HG03575 (cell line): ENCODE data around the gene MKS1.

Source experiments
- ATAC-seq: cut with Tn5 transposase; IDR thresholded peaks from one replicate; pipeline ENCODE4 v1.9.1; 2021; ENCODE audit not compliant: unreplicated experiment, insufficient number of reproducible peaks, low FRiP score; ENCODE audit errors: extremely low read depth

Gene MKS1

DNA sequence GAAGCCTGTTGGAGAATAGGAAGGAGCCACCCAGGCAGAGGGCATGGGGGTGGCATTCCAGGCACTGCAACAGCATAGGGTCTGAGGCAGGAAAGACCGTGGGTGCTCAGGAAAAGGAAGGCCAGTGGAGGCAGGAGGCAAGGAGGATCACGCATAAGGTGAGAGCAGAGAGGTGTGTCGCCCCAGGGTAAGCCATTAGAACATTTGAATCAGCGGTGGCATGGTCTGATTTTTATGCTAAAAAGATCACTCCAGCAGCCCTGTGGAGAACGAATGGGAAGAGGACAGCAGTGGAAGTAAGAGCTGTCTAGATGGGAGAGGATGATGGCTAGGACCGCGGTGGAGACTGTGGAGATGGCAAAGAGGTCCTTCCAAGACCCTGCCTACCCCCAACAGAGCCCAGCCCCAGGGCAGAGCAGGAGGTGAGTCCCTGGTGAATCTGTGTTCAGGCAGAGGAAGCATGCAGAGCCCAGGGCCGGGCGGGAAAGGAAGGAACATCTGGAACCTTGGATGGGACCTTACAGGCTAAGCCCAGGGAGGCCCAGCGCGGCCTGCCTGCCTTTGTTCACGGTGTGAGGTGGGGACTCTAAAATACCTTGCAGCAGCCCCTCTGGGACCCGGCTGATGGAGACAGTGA, 27.2 kb upstream of the MKS1 start:
- ATAC-seq = no peak

- no peak for ATAC-seq
Measured at GRCh38 chr17:58245428-58246103, 26.5 kb upstream of the MKS1 start.

- no peak for ATAC-seq
Measured at GRCh38 chr17:58244963-58245362, 25.9 kb upstream of the MKS1 start.

GRCh38 chr17:58242171-58242784, 23.2 kb upstream of the MKS1 start:
- no peak for ATAC-seq

DNA sequence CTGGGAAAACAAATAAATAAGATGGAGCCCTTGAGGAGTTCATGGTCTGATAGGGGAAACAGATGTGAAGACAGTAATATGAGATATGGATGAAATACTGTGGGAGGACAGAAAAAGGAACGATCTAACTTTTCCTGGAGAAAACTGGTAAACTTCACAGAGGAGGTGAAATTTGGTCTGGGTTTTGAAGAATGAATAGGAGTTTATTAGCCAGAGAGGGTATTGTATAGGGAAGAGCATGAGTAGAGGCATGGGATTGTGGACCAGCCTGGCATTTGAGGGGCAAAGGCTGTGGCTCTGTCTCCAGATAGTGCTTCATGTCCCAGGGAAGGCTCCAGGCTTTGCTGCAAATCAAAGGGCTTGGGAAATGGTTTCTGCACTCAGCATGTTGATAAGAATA, 20.9 kb upstream of the MKS1 start:
- no peak for ATAC-seq

- no peak for ATAC-seq
Measured at GRCh38 chr17:58238147-58238634, 19.1 kb upstream of the MKS1 start, which contains the start of gene LPO. Gene LPO (plus strand): TSS chr17:58238584. CDS start chr17:58242980, 4,396 bp downstream.

- no peak for ATAC-seq
Measured at GRCh38 chr17:58236394-58236793, 17.3 kb upstream of the MKS1 start.

DNA sequence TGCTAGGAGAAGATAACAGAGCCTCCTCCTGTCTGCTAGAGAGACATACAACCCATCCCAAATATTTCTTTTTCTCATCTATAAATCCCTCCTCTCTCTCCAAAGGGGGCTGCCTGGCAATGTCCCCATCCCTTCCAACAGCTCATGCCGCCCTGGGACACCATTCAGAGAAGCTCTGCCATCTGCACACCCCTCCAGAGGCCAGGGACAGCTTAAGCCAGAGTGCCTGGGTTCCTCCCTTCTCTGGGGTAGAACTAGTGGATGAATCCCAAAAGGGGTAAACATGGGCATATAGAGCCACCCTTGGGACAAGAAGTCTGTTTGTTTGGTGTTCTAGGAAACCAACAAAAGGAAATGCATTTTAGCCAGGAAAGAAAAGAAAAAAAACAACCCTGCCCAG, 16.8 kb upstream of the MKS1 start:
- no peak for ATAC-seq

DNA sequence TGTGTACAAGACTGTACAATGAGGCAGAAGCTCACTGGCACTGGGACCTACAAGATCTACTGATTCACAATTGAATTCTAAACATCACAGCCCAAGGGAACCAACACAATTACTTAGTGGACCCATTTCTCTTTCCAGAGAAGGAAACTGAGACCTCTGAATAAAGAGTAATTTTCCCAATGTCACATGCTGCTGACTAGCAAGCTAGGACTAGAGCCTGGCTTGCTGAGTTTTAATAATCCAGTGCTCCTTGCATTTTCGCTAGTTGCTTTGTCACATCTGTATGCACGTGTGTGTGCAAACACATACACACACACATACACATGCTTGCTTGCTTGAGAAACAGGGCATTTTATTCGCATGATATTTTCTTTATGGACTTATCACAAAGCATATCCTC, 15.5 kb upstream of the MKS1 start:
- ATAC-seq = no peak

DNA sequence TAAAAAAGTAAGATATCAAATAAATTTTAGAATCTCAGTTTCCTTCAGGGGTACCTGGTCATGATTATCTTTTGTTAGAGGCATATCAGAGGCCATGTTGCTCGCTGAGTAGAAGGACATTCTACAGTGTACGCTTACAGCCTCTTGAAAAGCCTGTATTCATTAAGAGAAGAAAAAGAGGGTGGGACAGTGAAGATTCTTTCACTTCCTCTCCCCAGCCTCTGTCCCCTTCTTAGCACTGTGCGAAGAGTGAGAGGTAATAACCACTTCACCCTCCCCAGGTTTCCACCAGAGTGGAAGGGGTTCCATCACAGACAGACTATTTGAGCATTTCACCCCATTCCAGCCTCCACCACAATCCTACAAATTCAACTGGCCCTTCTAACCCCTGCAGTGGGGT, 14.5 kb upstream of the MKS1 start:
- no peak for ATAC-seq

- no peak for ATAC-seq
Measured at GRCh38 chr17:58232707-58233156, 13.7 kb upstream of the MKS1 start.

- no peak for ATAC-seq
Measured at GRCh38 chr17:58231641-58232040, 12.6 kb upstream of the MKS1 start.

DNA sequence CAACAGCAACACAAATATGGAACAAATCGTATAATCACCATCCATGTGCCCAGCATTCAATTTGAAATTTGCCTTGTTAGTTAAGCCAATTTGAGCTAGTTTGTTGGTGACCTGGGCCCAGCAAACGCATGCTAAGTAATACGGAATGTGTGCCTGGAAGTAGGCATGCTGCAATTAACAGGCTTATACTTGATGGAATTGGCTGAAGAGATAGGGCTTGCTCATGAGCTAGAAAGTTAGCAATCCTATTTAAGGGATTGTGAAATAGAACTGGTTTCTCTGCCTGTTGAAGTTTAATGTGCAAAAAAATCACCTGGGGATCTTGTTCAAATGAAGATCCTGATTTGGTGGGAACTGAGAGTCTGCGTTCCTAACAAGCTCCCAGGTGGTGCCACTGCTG, 10.8 kb upstream of the MKS1 start:
- no peak for ATAC-seq

- no peak for ATAC-seq
Measured at GRCh38 chr17:58229384-58229783, 10.3 kb upstream of the MKS1 start.

DNA sequence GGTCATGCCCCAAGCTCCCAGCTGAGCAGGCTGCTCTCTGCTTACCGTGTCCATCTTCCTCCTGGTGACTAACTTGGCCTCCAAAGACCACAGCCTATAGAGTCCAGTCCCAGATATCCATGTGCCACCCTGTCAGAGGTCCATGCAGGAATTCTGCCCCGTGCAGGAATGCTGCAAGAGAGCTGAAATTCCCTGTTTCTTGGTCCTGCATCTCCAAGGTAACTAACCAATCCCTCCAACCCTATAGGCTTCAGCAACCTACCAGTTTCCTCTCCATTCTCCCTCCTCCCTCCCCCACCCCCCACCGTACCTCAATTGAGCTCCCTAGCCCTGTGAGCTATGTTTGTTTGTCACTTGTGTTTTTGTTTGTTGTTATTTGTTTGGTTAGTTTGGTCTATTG, 9.6 kb upstream of the MKS1 start:
- ATAC-seq = no peak

- ATAC-seq = no peak
Measured at GRCh38 chr17:58227733-58228132, 8.7 kb upstream of the MKS1 start.

DNA sequence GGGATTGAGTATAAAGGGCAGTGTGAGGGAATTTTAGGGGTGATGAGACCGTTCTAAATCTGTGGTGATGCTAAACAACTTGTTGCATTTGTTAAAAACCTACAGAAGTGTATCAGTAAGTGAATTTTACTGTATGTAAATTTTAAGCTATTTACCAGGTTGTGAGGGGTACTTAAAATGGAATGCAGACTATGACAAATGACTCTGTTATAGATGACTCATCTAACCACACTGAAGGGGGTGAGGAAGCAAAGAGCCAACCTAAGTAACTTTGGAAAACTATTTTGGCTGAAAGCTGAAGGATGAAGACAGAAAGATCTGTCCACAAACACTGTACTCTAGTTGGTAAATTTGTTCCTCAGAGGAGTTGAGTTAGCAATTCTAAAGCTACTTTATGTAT, 5.3 kb upstream of the MKS1 start:
- no peak for ATAC-seq

DNA sequence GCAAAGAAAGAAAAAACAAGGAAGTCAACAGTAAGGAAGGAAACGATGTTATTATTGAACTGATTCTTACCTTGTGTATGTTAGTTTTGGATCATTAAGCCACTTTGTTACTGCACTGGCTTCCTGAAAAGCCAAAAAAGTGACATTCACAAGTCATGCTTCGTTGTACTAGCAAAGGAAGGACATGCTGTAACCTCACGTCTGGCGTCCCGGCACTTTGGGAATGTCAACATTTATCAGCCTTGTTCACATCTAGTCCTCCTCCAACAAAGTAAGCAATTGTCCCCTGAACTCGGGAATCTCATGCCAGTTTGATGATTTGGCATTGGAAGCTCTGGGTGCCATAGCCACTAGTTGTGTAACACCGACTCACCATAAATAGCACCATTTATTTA, 731 bp upstream of the MKS1 start:
- ATAC-seq = no peak

DNA sequence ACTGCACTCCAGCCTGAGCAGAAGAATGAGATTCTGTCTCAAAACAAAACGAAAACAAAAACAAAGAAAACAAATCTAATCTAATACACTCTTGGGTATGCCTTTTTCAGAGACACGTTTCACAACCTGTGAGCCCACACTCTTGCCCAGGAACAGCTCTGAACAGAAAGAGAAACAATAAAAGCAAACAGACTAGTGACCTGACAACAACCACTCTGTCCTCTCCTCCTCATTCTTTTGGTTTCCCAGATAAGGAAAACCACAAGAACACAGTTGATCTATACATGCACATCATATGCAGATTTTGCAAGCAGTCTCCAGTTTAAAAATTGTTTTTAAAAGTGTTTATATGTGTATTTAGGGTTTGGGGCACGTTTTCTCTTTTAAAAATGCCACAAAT, 1.3 kb downstream of the MKS1 start:
- no peak for ATAC-seq

DNA sequence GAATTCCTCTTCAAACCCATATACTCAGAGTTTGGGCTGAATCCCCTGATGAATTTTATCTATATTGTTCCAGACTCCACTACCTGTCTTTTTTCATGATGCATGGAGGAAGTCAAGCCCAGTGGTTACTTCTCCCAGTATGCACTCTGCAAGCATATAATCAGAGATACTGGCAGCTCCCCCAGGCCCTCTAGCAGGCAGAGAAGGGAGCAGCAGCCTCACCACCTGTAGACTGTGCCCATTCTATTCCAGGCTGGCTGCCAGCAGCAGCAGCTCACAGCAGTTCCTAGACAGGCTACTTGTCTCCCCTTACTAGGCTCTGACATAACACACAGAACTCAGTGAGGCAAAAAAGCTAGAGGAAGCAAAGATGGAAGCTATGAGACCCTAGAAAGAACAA, 3.4 kb downstream of the MKS1 start:
- ATAC-seq = no peak
